NCI-H146 treated with DMSO at 0.1 percent for 48 hours (cell line): ENCODE measurements around the gene RTBDN.

Experiments used
- DNase-seq: peaks from one replicate; lab custom pipeline; 2025; ENCODE audit not compliant: unreplicated experiment; lab: John Stamatoyannopoulos, UW

The RTBDN gene

GRCh38 chr19:12783291-12783848 is 51.0 kb downstream of the RTBDN start:
- DNase-seq, result no peak

- peak; percentile 74 for DNase-seq
Observed at GRCh38 chr19:12782424-12783290, 51.7 kb downstream of the RTBDN start.

GRCh38 chr19:12782174-12782423 is 52.3 kb downstream of the RTBDN start:
- no peak for DNase-seq

GRCh38 chr19:12779162-12779993 is 55.0 kb downstream of the RTBDN start:
- peak; percentile 39 for DNase-seq

- DNase-seq, result no peak
Observed at GRCh38 chr19:12778905-12779161, 55.5 kb downstream of the RTBDN start.

- peak; percentile 82 for DNase-seq
Observed at GRCh38 chr19:12778017-12778904, 56.1 kb downstream of the RTBDN start.

GRCh38 chr19:12777217-12778016 is 57.0 kb downstream of the RTBDN start:
- DNase-seq, result peak; percentile 85
